Testis (tissue), 3 donors: ENCODE data around the gene HNRNPF. TPM values are rescaled to one million over a fixed set of nuclear protein-coding genes. Genes with fewer than 3 reads are reported as not detected.
A peak's percentile ranks its signal among the peaks of the same experiment; 100 is the strongest.

Source experiments
- DNase-seq: peaks from one replicate; pipeline ENCODE4 v3.0.0-alpha.2; 2019
- H3K27ac ChIP-seq, 2 donors: fragments of 200-600 bp; sonication (generic); one replicate each; pipeline ENCODE4 v1.5.1; 2019
- H3K27me3 ChIP-seq: fragments of 200-600 bp; sonication (generic); one replicate; pipeline ENCODE4 v1.5.1; 2019
- H3K36me3 ChIP-seq: fragments of 200-600 bp; sonication (generic); one replicate; pipeline ENCODE4 v1.5.1; 2017; ENCODE audit warnings: low read depth; ENCODE audit errors: missing control alignments
- H3K4me1 ChIP-seq: fragments of 200-600 bp; sonication (generic); one replicate; pipeline ENCODE4 v1.5.1; 2019
- H3K4me3 ChIP-seq, 2 donors: fragments of 200-600 bp; sonication (generic); one replicate each; pipeline ENCODE4 v1.5.1; 2017 to 2019
- H3K9me3 ChIP-seq: fragments of 200-600 bp; sonication (generic); one replicate; pipeline ENCODE4 v1.5.1; 2017
- POLR2A ChIP-seq: fragments of 450-650 bp; IDR thresholded peaks from one replicate; pipeline ENCODE4 v1.6.1; 2017; ENCODE audit warnings: antibody characterized with exemption, mild to moderate bottlenecking, moderate library complexity
- WGBS, 2 donors: methylation state at CpG; one replicate each; pipeline ENCODE4 v1.1.5; 2018; 5-methylcytosine and 5-hydroxymethylcytosine counted together
- intact Hi-C: fragments of 100-400 bp; cut with DNase I; formaldehyde crosslinking; loops from one replicate; pipeline ENCODE4 v1.15.1; 2023; ENCODE audit warnings: low total_unique reads
- polyA plus RNA-seq: library from polyadenylated mRNA; stranded (reverse); fragments of 350-450 nt; fragmentation: Illumina TruSeq; extraction: RNeasy Lipid Tissue Mini Kit (QIAGEN cat#74804); gene quantifications from one replicate; pipeline ENCODE4 v1.2.3, GENCODE V29; 2014; ENCODE audit warnings: low read depth, low replicate concordance; ENCODE audit not compliant: insufficient read depth
- total RNA-seq, 2 donors: library from RNA; depleted of rRNA; stranded (reverse); fragments of >200 nt; gene quantifications; one replicate each; pipeline ENCODE4 v1.2.3, GENCODE V29; 2016
- TF ChIP-seq, protein P1 (sequence below), 3 experiments: fragments of 450-650 bp in 2 of 3; fragments of 200-600 bp in 1 of 3; sonication (generic) in 1 of 3; IDR thresholded peaks; one replicate each; pipeline ENCODE4 v1.5.1; 2016 to 2019; ENCODE audit warnings: antibody characterized with exemption in 3 of 3, mild to moderate bottlenecking in 2 of 3, moderate library complexity in 1 of 3

Gene HNRNPF
- total and polyA plus RNA-seq, 3 donors from 2014 or later: 120 to 232 (median 159) TPM

DNA sequence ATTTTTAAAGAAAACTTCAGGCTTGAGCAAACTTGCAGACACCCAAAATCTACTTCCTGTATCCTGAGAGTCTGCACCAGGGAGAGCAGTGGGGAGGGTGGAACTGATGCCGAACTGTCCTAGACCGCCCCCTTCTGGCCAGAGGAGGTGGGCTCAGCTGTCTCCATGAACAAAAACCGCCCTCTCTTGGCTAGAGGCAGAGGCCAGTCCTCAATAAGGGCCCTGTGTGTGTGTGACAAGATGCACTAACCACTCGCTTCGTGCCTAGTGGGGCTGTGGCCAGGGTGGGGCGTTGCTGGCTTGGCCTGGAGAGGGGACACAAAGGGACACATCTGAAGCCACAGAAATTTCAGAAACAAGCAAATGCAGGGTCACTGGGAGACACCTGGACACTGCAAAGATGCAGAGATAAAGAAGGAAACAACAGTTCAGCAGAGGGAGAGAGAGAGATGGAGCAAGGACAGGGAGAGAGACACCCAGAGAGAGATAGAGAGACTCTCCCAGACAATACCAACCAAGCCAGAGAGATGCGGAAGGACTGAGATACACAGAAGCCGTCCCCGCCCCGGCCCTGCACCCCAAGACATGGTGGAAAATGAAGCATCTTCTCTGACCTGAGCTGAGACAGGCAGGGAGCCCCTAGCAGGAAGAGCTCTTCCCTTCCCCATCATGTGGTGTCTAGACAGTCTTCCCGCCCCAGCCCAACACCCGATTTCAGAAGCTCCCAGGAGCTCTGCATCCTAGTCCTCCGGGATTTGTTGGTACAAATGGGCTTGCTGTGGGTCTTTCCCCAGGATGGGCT lies 60.3 kb downstream of the HNRNPF start:
- WGBS, 2 donors: 58 to 61% methylated on average over 12 to 13 of the region's 13 CpGs

DNA sequence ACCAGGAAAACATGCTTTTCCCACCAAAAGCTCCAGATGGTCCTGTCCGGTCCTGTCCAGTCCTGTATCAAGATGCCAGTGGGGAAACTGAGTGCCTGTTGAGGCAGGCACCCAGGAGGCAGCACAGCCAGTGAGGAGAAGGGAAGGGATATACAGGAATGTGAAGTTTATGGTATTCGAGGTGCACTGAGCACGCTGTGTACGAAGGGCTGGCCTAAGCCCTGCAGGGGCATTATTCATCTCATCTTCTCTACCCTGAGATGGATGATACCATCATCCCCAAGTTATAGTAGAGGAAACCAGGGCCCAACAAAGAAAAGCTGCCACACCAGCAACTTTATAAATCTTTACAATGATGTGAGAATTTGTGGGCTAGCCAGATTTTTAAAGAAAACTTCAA lies 61.0 kb downstream of the HNRNPF start:
- H3K27ac ChIP-seq: no peak overlapping the region
- no peaks in the 10 kb centered on the region for H3K27me3 ChIP-seq
- DNase-seq: no peak
- 85% methylated on average over 4 of the region's 4 CpGs for WGBS, 2 donors
- no peak overlapping the region for H3K4me3 ChIP-seq
- no peaks in the 10 kb centered on the region for H3K4me1 ChIP-seq
- TF ChIP-seq, protein P1, sequence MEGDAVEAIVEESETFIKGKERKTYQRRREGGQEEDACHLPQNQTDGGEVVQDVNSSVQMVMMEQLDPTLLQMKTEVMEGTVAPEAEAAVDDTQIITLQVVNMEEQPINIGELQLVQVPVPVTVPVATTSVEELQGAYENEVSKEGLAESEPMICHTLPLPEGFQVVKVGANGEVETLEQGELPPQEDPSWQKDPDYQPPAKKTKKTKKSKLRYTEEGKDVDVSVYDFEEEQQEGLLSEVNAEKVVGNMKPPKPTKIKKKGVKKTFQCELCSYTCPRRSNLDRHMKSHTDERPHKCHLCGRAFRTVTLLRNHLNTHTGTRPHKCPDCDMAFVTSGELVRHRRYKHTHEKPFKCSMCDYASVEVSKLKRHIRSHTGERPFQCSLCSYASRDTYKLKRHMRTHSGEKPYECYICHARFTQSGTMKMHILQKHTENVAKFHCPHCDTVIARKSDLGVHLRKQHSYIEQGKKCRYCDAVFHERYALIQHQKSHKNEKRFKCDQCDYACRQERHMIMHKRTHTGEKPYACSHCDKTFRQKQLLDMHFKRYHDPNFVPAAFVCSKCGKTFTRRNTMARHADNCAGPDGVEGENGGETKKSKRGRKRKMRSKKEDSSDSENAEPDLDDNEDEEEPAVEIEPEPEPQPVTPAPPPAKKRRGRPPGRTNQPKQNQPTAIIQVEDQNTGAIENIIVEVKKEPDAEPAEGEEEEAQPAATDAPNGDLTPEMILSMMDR (IDR thresholded peaks at IDR 0.05): no peak
- TF ChIP-seq POLR2A: no peak
- no peaks in the 10 kb centered on the region for H3K9me3 ChIP-seq
- H3K36me3 ChIP-seq: no peaks in the 10 kb centered on the region
- intact Hi-C loops: loop anchor here (10.0 kb wide), 1 partner anchor 53 kb away; no protein-coding TSS in a partner anchor

More for the DNA sequence above, 60.3 kb downstream of the HNRNPF start:
- intact Hi-C loops: loop anchor here (10.0 kb wide), 1 partner anchor 54 kb away; no protein-coding TSS in a partner anchor
- H3K4me3 ChIP-seq: no peak overlapping the region
- peak; percentile 92 for DNase-seq
- TF ChIP-seq, protein P1 (IDR thresholded peaks at IDR 0.05): peak; percentile 54 to 85 (median 68)
- no peak for TF ChIP-seq POLR2A
- H3K27me3 ChIP-seq: no peaks in the 10 kb centered on the region
- H3K4me1 ChIP-seq: no peaks in the 10 kb centered on the region
- no peak overlapping the region for H3K27ac ChIP-seq
- H3K9me3 ChIP-seq: no peaks in the 10 kb centered on the region
- no peaks in the 10 kb centered on the region for H3K36me3 ChIP-seq

DNA sequence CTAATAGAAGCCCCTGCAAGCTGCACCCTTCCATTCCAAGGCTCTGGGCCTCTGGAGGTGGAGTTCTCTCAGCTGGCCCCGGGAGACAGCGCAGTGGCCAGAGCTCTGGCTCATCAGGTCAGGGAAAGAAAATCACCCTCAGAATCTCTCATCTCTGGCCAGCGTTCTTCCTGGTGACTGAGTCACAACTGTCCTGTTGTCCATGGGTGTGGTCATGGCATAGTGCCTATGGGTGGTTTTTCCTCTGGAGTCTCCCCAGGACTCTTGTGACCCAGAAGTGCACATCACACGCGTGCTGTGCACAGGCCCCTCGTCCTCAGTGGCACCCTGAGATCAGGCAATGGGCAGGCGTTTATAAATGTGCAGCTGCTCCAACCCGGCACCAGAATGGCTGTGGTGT lies 64.9 kb downstream of the HNRNPF start:
- H3K4me1 ChIP-seq: no peaks in the 10 kb centered on the region
- DNase-seq: no peak
- no peak for TF ChIP-seq POLR2A
- TF ChIP-seq, protein P1 (IDR thresholded peaks at IDR 0.05): no peak
- H3K4me3 ChIP-seq: no peak overlapping the region
- no peaks in the 10 kb centered on the region for H3K9me3 ChIP-seq
- intact Hi-C loops: loop anchor here (10.0 kb wide), 1 partner anchor 49 kb away; no protein-coding TSS in a partner anchor
- H3K27ac ChIP-seq: no peak overlapping the region
- H3K27me3 ChIP-seq: no peaks in the 10 kb centered on the region
- 79 to 87% methylated on average over 7 to 8 of the region's 8 CpGs for WGBS, 2 donors
- no peaks in the 10 kb centered on the region for H3K36me3 ChIP-seq

DNA sequence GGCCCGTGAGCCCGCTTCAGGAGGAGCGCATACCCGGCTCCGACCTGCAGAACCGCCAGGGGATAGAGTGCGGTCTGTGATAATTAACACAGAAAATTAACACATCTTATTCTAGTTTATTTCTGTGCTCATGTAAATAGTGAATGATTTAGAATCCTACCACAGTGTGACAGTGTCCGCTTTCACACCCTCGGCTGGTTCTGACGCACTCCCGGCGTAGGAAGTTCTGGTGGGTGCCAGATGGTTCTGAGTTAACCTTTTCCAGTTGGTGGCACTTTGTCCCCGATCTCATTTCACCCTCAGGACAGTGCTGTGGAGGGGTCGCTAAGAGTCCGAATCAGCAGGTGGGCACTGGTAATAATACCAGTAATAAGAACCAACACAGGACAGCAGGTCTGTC lies 65.9 kb downstream of the HNRNPF start:
- TF ChIP-seq, protein P1 (IDR thresholded peaks at IDR 0.05): no peak
- TF ChIP-seq POLR2A: no peak
- H3K27ac ChIP-seq: no peak overlapping the region
- H3K36me3 ChIP-seq: no peaks in the 10 kb centered on the region
- WGBS, 2 donors: 74 to 88% methylated on average over 14 to 15 of the region's 15 CpGs
- no peaks in the 10 kb centered on the region for H3K4me1 ChIP-seq
- intact Hi-C loops: loop anchor here (10.0 kb wide), 1 partner anchor 48 kb away; no protein-coding TSS in a partner anchor
- peak overlapping the region in 1 of 2 donors; percentile 11 for H3K4me3 ChIP-seq
- no peaks in the 10 kb centered on the region for H3K9me3 ChIP-seq
- H3K27me3 ChIP-seq: no peaks in the 10 kb centered on the region
- no peak for DNase-seq
